Stimulated activated CD8-positive, alpha-beta memory T cell treated with anti-CD3 and anti-CD28 coated beads, Interleukin-7, amount 100 ng/mL, for 4 hours (primary cell): Measurements from ENCODE around the gene NUDT14.

Experiments
- DNase-seq, 2 donors: peaks; one replicate each; pipeline ENCODE4 v3.0.0-alpha.2; 2020; ENCODE audit warnings: low read depth in 2 of 2

NUDT14 gene

GRCh38 chr14:105159344-105159743 is 21.8 kb downstream of the NUDT14 start:
- DNase-seq: no peak

- no peak for DNase-seq
Observed at GRCh38 chr14:105158794-105159193, 22.3 kb downstream of the NUDT14 start.

- DNase-seq: no peak
Observed at GRCh38 chr14:105157872-105158271, 23.2 kb downstream of the NUDT14 start.

GRCh38 chr14:105156414-105157375 is 24.4 kb downstream of the NUDT14 start:
- no peak for DNase-seq

GRCh38 chr14:105155681-105156413 is 25.3 kb downstream of the NUDT14 start:
- DNase-seq: no peak

- DNase-seq: no peak
Observed at GRCh38 chr14:105155071-105155651, 26.0 kb downstream of the NUDT14 start.

- no peak for DNase-seq
Observed at GRCh38 chr14:105154476-105154871, 26.6 kb downstream of the NUDT14 start.

- DNase-seq: no peak
Observed at GRCh38 chr14:105153739-105154475, 27.2 kb downstream of the NUDT14 start.

GRCh38 chr14:105153331-105153731 is 27.8 kb downstream of the NUDT14 start:
- DNase-seq: no peak

- no peak for DNase-seq
Observed at GRCh38 chr14:105152794-105153241, 28.3 kb downstream of the NUDT14 start.

- no peak for DNase-seq
Observed at GRCh38 chr14:105151838-105152793, 29.0 kb downstream of the NUDT14 start.

- DNase-seq: no peak
Observed at GRCh38 chr14:105151084-105151837, 29.9 kb downstream of the NUDT14 start.

- no peak for DNase-seq
Observed at GRCh38 chr14:105150368-105151083, 30.6 kb downstream of the NUDT14 start.

- no peak for DNase-seq
Observed at GRCh38 chr14:105150026-105150367, 31.1 kb downstream of the NUDT14 start.

GRCh38 chr14:105149146-105149781 is 31.8 kb downstream of the NUDT14 start:
- no peak for DNase-seq

- no peak for DNase-seq
Observed at GRCh38 chr14:105148604-105149145, 32.4 kb downstream of the NUDT14 start.

- no peak for DNase-seq
Observed at GRCh38 chr14:105147671-105148603, 33.2 kb downstream of the NUDT14 start.
